GM23248 (cell line): ENCODE measurements around the gene PEX14.

Source experiments
- EZH2 ChIP-seq: fragments of 200-600 bp; sonication (generic); IDR thresholded peaks from 2 replicates; pipeline ENCODE4 v1.6.1; 2018; ENCODE audit warnings: antibody characterized with exemption, mild to moderate bottlenecking; ENCODE audit not compliant: insufficient read depth, poor library complexity, severe bottlenecking
- EZH2phosphoT487 ChIP-seq: fragments of 200-600 bp; sonication (generic); IDR thresholded peaks from 2 replicates; pipeline ENCODE4 v1.6.1; 2018; ENCODE audit warnings: antibody characterized with exemption, moderate library complexity, mild to moderate bottlenecking, low read depth; ENCODE audit not compliant: insufficient read depth

GRCh38 chr1:10677491-10678391, 203.0 kb downstream of the PEX14 start:
- no peak for TF ChIP-seq EZH2phosphoT487
- TF ChIP-seq EZH2 = no peak
